Upper lobe of left lung (tissue), 6 donors: ENCODE data around the gene SDE2. TPM values are rescaled to one million over a fixed set of nuclear protein-coding genes. Genes with fewer than 3 reads are reported as not detected.

Source experiments
- ATAC-seq, 2 donors: fragments of 200-7000 bp; cut with Tn5 transposase; one replicate each; pipeline ENCODE4 v1.9.1; 2022; ENCODE audit warnings: mild to moderate bottlenecking in 2 of 2, moderate library complexity in 2 of 2; ENCODE audit not compliant: low FRiP score in 2 of 2
- DNase-seq, 2 donors: peaks; one replicate each; pipeline ENCODE4 v3.0.0-alpha.2; 2019 to 2020
- H3K27ac ChIP-seq, 4 donors: fragments of 200-600 bp; sonication (generic); one replicate each; pipeline ENCODE4 v1.5.1; 2016 to 2019
- H3K27me3 ChIP-seq, 4 donors: fragments of 200-600 bp; sonication (generic); one replicate each; pipeline ENCODE4 v1.5.1; 2017 to 2019
- H3K36me3 ChIP-seq, 4 donors: fragments of 200-600 bp; sonication (generic); one replicate each; pipeline ENCODE4 v1.5.1; 2016 to 2019
- H3K4me1 ChIP-seq, 4 donors: fragments of 200-600 bp; sonication (generic); one replicate each; pipeline ENCODE4 v1.5.1; 2018 to 2019
- H3K4me3 ChIP-seq, 4 donors: fragments of 200-600 bp; sonication (generic); one replicate each; pipeline ENCODE4 v1.5.1; 2017 to 2019; ENCODE audit warnings: mild to moderate bottlenecking in 2 of 4, moderate library complexity in 1 of 4
- H3K9me3 ChIP-seq, 4 donors: fragments of 200-600 bp; sonication (generic); one replicate each; pipeline ENCODE4 v1.5.1; 2018 to 2019
- EP300 ChIP-seq, 4 donors: sonication (generic); formaldehyde crosslinking; IDR thresholded peaks; one replicate each; pipeline ENCODE4 v1.5.1; 2017; ENCODE audit warnings: antibody characterized with exemption in 4 of 4, control low read depth in 2 of 4
- POLR2A ChIP-seq, 4 donors: fragments of 450-650 bp; IDR thresholded peaks; one replicate each; pipeline ENCODE4 v1.5.1; 2016 to 2017; ENCODE audit warnings: antibody characterized with exemption in 4 of 4, mild to moderate bottlenecking in 2 of 4
- POLR2AphosphoS5 ChIP-seq, 2 donors: sonication (generic); formaldehyde crosslinking; IDR thresholded peaks; one replicate each; pipeline ENCODE4 v1.5.1; 2017; ENCODE audit warnings: antibody characterized with exemption in 2 of 2
- WGBS, 2 donors: methylation state at CpG; one replicate each; pipeline ENCODE4 v1.1.5; 2017 to 2018; 5-methylcytosine and 5-hydroxymethylcytosine counted together
- total RNA-seq, 6 donors: library from RNA; depleted of rRNA in 4 of 6; stranded (reverse); fragments of >200 nt in 4 of 6; gene quantifications; one replicate each; pipeline versions ENCODE4 v1.1.0 to v1.2.1, GENCODE V29; 2016 to 2021
- TF ChIP-seq, protein P1 (sequence below), 6 experiments: fragments of 450-650 bp in 4 of 6; fragments of 200-600 bp in 2 of 6; sonication (generic) in 2 of 6; IDR thresholded peaks; one replicate each; pipeline ENCODE4 v1.5.1; 2016 to 2019; ENCODE audit warnings: antibody characterized with exemption in 6 of 6
- donor health status: DM: no; HTN: no; CAD: no; lungs with moderate emphysema.
- donor health status: DM: no; HTN: yes; CAD: no; lungs with severe emphysema.

SDE2 gene
- 10 to 100 TPM; 12.1 to 27.8 (median 18.3) TPM for total RNA-seq

DNA sequence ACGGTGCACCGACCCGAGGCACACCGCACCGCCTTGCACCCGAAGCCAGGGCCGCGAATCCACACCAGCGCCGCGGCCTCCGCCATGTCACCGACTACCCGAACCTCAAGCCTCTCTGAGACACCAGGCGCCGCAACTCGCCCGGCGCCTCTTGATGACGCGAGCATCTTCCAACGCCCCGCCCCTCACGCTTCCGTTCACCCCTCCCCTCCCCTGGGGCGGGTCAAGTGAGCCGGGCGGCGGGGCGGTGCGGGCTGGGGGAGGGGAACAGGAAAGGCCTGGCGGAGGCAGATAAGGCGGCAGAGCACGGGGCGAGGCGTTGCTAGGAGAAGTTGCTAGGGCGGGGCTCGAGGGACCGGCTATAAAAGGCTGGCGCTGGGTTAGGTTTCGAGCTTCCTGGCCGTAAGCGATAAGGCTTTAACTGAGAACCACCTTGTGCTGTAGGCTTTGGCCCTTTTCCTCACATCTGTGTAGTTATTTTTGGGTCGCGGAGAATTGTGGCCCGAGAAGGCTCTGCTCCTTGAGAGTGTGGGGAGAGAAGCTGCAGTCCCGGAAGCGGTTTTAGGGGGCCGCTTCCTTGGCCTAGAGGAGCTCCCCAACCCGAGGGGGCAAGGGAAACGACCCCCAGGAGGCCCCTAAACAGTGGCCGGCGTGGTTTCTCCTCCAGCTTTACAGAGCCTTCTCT, at the start of gene SDE2:
TSS of gene SDE2 (minus strand) at position 117 of the 685 bp plus-strand sequence. CDS start at position 86, 31 bp downstream.
- Histone ChIP-seq H3K27ac (peak within 1 kb of the TSS; percentile 95 to 99 (median 96)), H3K27me3 (peaks cover 0 to 6% (median 0%) of the 10 kb centered on the region in 4 donors), H3K4me3 (peak within 1 kb of the TSS; percentile 69 to 81 (median 76)), H3K4me1 (peaks cover 42 to 66% (median 59%) of the 10 kb centered on the region in 4 donors), H3K36me3 (peaks cover 0 to 9% (median 5%) of the 10 kb centered on the region in 4 donors), H3K9me3 (no peaks in the 10 kb centered on the region)
- ATAC-seq (peak; percentile 98 to 100), DNase-seq (peak; percentile 99 to 100)
- WGBS, 2 donors: 1% methylated on average over 26 to 53 of the region's 53 CpGs
- peak; percentile 94 to 99 (median 98) for TF ChIP-seq POLR2A (IDR thresholded peaks at IDR 0.05)
- peak; percentile 99 to 100 for TF ChIP-seq POLR2AphosphoS5 (IDR thresholded peaks at IDR 0.05)
- TF ChIP-seq EP300 (IDR thresholded peaks at IDR 0.05): peak; percentile 60 to 99 (median 80)
- TF ChIP-seq, protein P1, sequence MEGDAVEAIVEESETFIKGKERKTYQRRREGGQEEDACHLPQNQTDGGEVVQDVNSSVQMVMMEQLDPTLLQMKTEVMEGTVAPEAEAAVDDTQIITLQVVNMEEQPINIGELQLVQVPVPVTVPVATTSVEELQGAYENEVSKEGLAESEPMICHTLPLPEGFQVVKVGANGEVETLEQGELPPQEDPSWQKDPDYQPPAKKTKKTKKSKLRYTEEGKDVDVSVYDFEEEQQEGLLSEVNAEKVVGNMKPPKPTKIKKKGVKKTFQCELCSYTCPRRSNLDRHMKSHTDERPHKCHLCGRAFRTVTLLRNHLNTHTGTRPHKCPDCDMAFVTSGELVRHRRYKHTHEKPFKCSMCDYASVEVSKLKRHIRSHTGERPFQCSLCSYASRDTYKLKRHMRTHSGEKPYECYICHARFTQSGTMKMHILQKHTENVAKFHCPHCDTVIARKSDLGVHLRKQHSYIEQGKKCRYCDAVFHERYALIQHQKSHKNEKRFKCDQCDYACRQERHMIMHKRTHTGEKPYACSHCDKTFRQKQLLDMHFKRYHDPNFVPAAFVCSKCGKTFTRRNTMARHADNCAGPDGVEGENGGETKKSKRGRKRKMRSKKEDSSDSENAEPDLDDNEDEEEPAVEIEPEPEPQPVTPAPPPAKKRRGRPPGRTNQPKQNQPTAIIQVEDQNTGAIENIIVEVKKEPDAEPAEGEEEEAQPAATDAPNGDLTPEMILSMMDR (IDR thresholded peaks at IDR 0.05): peak in 2 of 6 experiments; percentile 23 to 36

DNA sequence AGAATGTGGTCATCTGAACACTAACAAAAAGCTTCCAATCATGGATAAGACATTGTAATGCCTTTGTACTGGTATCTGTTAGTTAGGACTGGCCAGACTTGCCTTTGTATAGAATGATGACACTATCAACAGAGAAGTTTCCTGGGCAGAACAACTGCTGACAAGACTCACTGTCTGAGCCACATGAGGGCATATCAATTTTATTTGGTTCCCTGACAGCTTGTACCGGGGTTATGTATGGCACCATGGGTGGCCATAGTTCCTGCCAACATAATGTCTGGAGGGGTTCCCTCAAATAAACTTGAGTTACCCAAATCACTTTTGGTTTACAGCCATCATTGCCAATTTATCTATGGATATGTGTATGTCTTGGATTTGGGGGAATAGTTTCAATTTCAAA, 49.7 kb upstream of the SDE2 start:
- DNase-seq (no peak), ATAC-seq (no peak)
- no peaks in the 10 kb centered on the region for H3K27me3 ChIP-seq
- H3K9me3 ChIP-seq: no peaks in the 10 kb centered on the region
- WGBS, 2 donors: 88 to 89% methylated on average over 1 of the region's 1 CpG
- TF ChIP-seq POLR2AphosphoS5 (IDR thresholded peaks at IDR 0.05) (no peak), EP300 (IDR thresholded peaks at IDR 0.05) (no peak), POLR2A (IDR thresholded peaks at IDR 0.05) (no peak)
- TF ChIP-seq, protein P1 (IDR thresholded peaks at IDR 0.05): no peak
- H3K4me3 ChIP-seq: no peak overlapping the region
- H3K36me3 ChIP-seq: no peaks in the 10 kb centered on the region
- H3K4me1 ChIP-seq: no peaks in the 10 kb centered on the region
- no peak overlapping the region for H3K27ac ChIP-seq

DNA sequence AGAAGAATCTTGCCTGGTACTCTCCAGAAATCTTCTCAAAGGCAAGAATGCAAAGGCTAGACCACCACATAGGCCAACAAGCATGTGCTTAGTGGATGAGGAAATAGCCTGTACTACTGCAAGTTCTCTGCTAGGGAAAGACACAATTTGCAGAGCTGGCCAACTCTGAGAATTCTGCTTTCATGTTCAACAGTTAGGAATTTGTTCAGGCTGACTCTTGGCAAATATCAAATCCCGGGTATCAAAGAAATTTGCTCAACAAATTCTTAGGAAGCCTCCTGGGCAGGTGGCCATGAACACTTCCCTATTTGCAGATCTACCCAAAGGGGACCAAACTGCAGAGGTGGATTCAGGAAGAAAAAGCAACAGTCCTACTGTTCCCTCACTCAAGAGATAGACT, 48.4 kb upstream of the SDE2 start:
- Histone ChIP-seq H3K27ac (no peak overlapping the region), H3K36me3 (no peaks in the 10 kb centered on the region), H3K27me3 (no peaks in the 10 kb centered on the region), H3K4me1 (no peaks in the 10 kb centered on the region), H3K4me3 (no peak overlapping the region), H3K9me3 (no peaks in the 10 kb centered on the region)
- 17 to 22% methylated on average over 1 of the region's 1 CpG for WGBS, 2 donors
- ATAC-seq: no peak
- no peak for DNase-seq
- no peak for TF ChIP-seq EP300 (IDR thresholded peaks at IDR 0.05)
- no peak for TF ChIP-seq POLR2AphosphoS5 (IDR thresholded peaks at IDR 0.05)
- no peak for TF ChIP-seq POLR2A (IDR thresholded peaks at IDR 0.05)
- TF ChIP-seq, protein P1 (IDR thresholded peaks at IDR 0.05): no peak

DNA sequence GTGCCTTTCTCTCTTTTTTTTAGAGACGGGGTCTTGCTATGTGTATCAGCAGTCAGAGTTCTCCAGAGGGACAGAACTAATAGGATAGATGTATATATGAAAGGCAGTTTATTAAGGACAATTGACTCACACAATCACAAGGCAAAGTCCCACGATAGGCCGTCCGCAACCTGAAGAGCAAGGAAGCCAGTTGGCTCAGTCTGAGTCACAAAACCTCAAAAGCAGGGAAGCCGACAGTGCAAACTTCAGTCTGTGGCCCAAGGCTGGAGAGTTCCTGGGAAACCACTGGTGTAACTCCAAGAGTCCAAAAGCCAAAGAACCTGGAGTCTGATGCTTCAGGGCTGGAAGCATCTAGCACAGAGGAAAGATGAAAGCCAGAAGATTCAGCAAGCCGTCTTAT, 47.1 kb upstream of the SDE2 start:
- Histone ChIP-seq H3K27ac (no peak overlapping the region), H3K4me3 (no peak overlapping the region), H3K36me3 (no peaks in the 10 kb centered on the region), H3K27me3 (no peaks in the 10 kb centered on the region), H3K4me1 (no peaks in the 10 kb centered on the region), H3K9me3 (no peaks in the 10 kb centered on the region)
- peak in 1 of 4 donors; percentile 7 for TF ChIP-seq POLR2A (IDR thresholded peaks at IDR 0.05)
- TF ChIP-seq, protein P1 (IDR thresholded peaks at IDR 0.05): no peak
- TF ChIP-seq EP300 (IDR thresholded peaks at IDR 0.05): no peak
- TF ChIP-seq POLR2AphosphoS5 (IDR thresholded peaks at IDR 0.05): no peak
- ATAC-seq (no peak), DNase-seq (no peak)
- 88 to 91% methylated on average over 6 of the region's 6 CpGs for WGBS, 2 donors
